Anterior cingulate cortex (tissue), 58 donors: ENCODE results near the gene HAAO.

ENCODE experiments used
- DNase-seq, 58 donors: peaks; one replicate each; lab custom pipeline; 2025; lab: John Stamatoyannopoulos, UW

HAAO gene

DNA sequence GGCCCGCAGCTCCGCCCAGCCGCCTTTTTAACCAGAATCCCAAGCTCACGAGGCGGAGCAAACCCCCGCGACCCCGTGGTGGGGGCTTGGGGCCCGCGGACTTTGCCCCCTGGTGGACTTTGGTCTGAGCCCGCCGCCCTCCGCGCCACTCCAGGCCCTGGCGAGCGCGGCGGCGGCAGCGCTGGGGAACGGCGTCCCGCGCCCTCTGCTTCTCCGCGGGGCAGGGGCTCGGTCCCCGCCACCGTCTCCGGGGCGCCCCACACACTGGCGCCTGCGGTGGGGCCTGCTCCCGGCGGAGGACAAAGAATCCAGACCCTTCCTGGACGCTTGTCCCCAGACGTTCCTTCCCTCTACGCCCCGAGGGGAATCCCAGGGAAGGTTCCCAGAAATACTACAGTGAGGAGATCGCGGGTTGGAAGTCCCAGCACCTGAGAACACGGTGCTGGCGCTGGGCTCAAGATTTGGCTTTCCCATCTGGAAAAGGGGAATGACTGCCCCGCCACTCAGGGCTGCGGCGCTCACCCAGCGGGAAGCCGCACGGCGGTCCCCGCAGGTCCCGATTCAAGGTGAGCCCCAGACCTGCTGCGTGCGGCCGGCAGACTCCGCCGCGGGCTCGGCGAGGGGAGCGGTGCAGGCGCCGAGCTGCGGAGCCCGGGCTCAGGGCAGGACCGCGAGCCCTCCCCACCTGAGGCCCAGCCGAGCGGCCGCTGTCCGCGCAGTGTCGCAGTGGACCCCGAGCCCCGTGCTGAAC, at the start of gene HAAO:
Gene HAAO, minus strand, starts transcription at position 1 of the 751 bp plus-strand sequence. CDS start 47 bp downstream, outside the sequence.
- peak in 2 of 58 donors; percentile 16 for DNase-seq

DNA sequence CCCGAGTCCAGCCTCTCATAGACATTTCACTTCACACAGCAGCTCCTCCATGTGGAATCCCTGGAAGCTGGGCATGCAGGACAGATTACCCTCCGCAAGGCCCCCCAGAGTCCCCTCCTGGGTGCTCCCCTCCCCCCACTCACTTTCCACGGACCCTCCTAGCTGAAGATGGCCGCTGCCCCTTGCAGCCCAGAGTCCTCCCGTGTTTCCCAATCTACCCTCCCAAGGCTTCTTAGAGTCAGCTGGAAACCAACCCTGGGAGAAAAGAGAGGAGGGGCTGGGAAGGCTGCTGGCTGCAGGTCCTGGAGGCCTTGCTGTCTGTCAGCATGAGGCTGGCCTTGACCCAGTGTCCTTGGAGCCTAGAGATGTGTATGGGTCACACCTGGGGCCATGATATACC, 49.0 kb upstream of the HAAO start:
- DNase-seq, result no peak

DNA sequence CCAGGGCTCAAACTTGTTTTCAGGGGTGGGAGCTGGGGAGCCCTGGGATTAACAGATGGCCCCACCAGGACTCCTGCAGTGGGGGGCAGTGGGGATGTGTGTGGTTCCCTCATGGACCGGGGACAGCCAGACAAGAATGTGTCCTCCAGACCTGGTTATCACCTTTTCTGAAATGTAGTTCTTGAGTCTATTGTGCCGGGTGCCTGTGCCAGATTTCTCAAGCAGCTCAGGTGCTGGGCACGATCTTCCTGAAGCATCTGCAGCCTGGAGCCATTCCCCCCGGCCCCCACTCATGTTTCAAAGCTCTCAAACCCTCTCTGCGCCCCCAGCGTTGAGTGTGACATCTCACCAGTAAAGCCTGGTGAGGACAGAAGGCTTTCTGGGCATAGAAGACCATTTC, 48.4 kb upstream of the HAAO start:
- no peak for DNase-seq

DNA sequence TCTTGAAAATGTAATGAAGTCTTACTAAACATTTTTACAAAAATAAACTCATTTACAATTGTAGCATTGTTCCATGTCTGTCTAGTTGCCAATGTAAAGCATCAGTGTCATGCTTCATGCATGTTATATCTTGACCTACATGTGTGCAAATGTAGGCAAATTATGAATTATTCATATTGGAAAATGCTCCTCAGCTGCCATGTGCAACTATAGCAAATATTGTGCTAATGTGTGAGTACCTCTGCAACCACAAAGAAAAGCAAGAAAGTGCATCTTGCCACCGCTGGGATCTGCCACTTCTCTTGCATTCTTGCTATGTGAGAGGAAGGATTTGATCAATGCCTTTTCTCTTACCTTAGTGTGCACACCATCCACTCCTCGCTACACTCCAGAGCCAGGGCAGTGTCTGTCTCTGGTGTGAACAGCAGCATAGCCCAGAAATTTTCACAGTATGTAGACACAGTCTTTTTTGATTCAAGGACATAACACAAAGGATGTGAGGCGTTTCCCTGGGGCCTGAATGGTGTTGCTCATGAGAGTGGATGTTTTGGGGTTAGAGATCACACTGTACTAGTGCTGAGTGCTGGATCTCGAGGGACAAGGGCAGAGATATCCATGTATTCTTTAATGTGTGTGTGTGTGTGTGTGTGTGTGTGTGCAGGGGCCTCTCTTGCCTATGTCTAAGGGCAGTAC, 47.6 kb upstream of the HAAO start:
- no peak for DNase-seq

DNA sequence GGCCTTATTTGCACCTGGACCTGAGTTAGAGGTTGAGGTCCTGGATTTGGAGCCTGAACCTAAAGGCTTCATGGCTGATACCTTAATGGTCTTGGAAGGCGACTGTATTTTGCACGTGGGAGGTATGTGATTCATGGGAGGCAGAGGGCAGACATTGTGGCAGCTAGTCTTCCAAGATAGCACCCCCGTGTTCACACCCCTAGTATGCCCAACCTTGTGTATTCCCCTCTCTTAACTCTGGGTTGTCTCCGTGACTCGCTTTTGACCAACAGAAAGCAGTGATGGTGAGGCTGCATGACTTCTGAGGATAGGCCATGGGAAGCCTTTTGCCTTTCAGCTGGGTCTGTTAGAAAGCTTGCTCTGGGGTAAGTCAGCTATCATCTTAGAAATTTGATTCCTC, 45.8 kb upstream of the HAAO start:
- no peak for DNase-seq

DNA sequence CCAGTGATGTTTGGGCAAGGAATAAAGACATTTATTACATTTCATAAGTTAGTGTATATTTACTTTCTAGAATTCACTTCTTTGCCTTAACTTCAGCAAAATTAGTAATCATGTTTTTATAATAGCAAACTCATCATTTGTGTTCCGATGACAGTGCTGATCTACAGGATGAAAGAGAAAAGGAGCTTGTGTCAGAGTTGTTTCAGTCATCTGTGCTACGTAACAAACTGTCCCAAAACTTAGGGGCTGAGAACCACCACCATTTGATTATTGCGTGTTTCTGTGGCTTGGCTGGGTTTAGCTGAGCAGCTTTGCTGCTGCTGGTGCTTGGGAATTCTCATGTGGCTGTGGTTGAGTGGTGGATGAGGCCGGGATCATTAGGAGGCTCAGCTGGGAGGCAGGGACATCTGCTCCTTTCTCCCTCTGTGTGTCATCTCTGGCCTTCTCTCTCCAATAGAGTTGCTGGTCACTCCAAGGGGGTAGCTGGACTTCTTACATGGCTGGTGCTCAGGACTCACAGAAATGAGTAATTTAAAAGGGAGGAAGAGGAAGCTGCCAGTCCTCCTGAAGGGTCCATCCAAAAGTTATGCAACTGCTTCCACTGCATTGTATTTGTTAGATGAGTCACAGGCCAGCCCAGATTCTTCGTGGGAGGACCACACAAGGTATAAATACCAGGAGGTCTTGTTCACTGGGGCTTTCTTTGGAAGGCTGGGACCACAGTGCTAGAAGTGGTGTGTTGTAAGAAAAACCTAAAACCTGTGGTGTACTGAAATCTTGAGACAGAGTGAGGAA, 43.4 kb upstream of the HAAO start:
- no peak for DNase-seq

DNA sequence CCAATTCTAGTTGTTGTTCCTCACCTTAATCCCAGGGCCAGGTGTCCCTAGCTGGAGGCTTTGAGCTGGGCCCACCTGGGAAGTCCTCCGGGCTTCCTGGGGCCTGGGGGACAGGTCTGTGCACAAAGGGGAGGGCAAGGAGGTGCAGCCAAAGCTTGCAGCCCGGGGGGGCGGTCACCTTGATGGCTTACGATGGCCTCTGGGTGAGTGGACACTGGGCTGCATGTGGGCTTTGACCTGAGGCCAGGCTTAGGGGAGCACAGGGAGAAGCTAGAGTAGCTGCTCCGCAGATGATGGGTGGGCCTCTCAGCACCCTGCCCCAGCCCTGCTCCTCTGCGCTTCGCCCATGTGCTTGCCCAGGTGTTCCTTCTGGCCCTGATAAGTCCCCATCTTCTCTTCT, 41.8 kb upstream of the HAAO start:
- DNase-seq, result no peak

DNA sequence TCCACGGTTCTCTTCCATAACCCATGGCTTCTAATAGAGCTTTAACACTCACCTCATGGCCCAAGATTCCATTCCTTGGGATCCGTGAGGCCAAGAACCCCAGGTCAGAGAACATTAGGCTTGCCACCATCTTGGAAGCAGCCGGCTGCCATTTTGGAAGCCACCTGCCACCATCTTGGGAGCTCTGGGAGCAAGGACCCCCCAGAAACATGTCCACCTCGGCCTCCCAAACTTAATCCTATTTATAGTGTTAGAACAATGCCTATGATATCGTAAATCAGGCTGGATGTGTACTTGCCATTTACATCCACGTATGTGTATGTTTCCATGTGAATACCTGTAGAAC, 39.9 kb upstream of the HAAO start:
- DNase-seq, result no peak

DNA sequence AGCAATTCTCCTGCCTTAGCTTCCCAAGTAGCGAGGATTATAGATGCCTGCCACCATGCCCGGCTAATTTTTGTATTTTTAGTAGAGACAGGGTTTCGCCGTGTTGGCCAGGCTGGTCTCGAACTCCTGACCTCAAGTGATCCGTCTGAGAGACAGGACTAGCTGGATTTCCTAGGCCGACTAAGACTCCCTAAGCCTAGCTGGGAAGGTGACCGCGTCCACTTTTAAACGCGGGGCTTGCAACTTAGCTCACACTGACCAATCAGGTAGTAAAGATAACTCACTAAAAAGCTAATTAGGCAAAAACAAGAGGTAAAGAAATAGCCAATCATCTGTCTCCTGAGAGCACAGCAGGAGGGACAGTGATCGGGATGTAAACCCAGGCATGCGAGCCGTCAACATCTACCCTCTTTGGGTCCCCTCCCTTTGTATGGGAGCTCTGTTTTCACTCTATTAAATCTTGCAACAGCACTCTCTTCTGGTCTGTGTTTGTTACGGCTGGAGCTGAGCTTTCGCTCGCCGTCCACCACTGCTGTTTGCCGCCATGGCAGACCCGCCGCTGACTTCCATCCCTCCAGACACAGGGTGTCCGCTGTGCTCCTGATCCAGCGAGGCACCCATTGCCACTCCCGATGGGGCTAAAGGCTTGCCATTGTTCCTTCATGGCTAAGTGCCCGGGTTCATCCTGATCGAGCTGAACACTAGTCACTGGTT, 39.3 kb upstream of the HAAO start:
- peak in 3 of 58 donors; percentile 6 to 19 (median 10) for DNase-seq

DNA sequence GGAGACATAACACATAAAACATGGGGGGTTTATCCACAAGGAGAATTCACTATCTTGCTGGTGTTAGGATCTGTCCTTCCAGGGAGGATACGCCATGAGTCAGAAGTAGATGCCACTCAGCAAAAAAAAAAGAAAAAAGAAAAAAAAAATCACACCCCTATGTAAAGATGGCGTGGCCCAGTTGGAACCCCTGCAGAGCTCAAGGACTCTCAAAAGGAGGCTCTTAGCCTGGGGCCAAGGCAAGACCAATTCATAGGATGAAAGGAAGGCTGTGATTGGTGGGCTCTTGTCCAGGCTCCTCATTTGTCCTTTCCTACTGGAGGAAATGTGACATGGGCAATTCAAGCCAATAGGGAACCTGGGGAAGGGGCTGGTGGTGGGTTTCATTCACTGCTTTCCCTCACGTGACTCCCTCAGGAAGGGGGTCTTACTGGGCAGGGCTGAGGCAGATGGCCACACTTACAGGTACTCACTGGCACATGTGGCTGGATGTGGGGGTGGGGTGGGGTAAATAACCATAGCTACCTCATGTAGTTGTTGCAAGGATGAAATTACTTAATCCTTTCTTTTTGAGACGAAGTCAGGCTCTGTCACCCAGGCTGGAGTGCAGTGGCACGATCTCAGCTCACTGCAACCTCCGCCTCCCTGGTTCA, 38.7 kb upstream of the HAAO start:
- no peak for DNase-seq

DNA sequence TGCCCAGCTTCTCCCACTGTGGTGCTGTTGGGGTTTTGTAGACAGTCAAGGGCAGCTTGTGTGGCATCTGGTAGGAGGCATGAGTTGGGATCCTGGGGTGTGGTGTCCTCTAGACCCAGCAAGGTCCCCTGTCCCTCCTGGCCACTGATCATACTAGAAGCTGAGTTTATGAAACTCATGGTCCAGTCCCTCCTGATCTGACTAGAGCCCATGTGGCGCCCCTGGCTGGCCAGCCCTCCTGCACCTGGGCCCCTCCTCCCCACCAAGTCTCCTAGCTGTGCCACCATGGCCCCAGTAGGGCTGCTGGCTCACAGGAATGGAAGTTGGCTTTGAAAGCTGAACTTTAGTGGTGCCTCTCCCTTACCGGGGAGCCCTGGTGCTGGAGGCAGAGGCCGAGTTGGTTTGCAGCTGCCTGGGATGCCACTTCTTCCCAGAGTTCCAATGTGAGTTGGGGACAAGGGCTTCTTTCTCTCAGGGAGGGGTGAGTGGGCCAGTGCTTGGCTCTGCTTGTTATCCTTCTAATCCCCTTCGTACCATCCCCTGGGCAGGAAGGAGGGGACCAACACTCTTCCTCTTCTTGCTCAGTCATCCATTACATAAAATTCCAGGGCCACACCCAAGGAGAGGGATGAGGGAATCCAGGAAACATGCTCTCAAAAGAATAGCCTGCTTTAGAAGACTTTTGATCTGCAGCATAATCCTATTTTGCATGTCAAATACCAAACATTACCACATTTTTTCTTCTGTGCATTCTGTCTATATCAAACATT, 37.5 kb upstream of the HAAO start:
- no peak for DNase-seq

DNA sequence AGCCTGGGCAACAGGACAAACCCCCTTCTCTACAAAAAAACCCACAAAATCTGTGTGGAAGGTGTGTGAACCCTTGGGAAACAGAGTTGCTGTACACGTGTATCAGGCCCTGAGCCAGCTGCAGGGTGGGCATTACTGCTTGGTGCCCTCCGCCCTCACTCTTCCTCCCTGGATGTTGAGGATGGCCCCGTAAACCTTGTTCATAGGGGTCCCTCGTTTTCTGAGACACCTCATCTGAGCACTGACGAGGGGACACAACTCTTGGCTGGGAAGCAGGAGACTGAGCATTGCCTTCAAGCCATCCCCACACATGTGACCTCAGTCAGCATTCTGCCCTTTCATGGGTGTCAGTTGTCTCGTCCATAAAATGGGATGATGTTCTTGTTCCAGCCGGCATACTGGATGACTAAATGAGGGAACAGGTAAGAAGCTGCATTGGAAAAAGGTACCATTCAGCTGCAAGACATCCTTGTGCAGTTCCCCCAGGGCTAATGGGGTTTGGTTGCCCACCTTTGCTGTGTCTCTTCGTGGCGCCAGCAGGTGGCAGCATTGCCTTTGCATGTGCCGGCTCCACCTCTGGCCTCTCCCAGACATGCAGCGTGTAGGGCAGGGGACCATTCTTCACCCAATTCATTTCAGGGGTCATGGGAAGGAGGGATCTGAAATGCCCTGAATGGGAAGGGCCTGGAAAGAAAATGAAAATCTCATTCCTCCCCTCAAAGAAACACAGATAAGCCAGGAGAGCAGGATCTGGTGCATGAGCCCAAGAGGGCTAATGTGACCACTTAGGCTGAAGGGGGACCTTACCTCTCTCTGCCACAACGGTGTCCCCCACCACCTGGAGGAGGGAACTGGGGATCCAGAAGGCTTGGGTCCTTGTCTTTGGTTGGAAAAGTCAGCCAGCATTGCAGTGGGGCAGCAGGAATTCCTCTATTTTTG, 36.4 kb upstream of the HAAO start:
- peak in 51 of 58 donors; percentile 12 to 80 (median 41) for DNase-seq

DNA sequence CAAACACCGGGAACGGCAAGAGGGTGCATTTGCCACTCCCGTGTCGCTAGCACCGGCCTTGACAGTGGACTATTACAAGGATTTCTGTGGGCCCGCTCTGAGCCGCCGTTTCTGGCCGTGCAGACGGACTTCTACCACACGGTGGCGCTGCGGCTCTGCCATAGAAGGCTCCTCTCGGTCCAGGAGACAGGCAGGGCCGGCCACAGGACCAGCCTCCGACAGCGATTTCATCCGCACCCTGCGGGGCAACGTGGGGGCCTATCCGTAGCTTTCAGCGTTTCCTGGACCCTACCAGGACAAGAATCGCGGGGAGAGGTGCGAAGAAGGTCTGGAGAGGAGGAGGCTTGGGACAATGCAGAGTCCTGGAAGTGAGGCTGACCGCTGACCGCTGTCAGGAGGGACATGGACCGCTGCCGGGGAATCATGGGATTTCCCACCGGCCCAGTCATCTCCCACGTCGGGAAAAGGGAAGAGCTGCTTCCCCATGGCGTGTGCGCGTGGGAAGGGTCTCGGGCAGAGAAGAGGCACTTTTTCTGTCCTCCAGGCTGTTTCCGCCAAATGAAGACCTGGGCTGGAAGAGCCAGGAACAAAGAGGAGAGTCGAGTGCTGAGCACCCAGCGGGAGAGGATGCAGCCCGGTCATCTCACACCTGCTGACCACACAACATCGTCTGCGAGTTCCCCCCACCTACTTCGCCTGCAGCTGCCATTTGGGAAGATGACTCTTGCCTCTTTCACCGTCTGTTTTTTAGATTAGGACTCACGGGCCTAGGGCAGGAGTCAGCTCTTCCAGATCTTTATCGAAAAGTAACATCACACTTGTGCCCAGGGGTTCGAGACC, 35.5 kb upstream of the HAAO start:
- DNase-seq, result peak in 57 of 58 donors; percentile 17 to 94 (median 78)

DNA sequence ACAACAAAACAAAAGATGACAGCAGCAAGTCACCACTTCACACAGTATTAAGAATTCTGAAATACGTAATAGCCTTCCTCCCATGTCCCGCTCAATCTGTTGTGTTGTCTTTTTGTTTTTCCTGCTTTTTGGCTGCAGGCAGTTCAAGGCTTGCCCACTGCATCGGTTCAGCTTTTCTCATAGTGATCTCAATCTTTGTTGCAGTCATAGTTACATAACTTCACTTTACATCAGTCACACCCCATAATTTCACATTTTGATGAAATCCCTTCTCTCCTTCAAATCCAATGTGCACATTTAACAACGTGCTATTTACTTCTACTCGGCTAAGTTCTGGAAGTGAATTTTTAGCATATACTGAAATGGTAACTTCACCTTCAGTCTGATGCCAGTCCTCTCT, 33.8 kb upstream of the HAAO start:
- DNase-seq, result no peak

DNA sequence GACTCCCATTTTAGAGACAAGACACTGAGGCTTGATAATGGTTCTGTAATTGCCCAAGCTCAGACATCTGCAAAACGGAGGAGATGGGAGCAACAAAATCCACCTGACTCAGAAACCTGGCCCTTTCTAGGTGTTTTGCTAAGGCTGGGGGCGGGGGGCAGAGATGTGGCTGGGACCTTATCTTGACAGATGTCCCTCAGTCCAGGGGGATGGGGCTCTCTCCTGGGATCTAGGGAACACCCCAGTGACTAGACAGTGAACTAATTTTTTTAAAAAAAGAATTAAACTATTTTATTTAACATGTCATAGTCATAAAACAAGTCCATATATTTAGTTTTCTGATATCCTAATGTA, 32.0 kb upstream of the HAAO start:
- DNase-seq, result no peak

DNA sequence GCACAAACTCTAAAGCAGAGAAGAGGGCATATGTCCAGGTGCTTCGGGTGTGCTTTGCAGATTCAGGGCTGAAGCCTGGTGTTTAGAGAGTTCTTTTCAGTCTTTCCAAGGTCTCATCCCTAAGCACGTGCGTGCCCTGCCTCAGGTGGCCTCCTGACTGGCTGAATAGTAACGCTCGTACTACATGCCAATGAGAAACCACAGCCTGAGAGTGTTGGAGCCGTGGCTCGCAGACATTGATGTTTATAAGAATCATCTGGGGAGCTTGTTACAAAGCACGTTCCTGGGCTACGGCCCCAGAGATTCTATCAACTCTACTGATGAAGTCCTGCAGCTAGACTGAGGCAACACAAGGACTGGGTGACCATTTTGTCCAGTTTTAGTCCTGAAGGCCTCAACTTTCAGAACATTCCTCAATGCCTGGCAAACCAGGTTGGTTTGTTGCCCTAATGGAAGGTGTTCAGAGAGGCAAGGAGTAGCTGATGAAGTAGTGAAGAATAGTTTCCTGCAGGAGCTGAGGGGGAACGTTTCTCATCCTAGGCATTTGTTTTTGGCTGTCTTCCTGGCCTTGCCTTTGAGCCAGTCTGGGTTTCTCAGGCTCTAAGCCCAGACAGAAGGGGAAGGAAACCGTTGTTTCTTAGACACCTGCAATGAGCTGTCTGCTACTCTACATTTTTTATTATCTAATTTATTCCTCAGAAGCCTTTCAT, 31.5 kb upstream of the HAAO start:
- no peak for DNase-seq

DNA sequence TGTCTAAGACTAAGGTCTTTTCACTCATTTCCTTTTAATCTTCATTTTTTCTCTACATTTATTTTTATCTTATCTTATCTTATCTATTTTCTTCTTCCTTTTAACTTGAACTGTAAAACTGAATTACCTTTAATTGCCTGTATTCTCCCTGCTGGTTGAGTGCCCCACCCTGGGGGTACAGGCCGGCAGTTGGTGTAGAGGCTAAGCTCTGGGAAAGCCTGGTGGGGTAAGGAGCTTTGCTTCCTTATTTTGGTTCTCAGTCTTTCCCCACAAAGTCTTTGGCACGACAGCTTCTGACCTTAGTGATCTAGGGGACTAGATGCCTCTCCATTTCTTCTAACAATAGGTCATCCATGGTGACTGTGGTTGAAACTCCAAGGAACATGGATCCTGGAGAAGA, 26.8 kb upstream of the HAAO start:
- no peak for DNase-seq
